Stimulated activated CD4-positive, alpha-beta T cell treated with anti-CD3 and anti-CD28 coated beads, TNF-alpha, amount 100 ng/mL, for 1 hour (primary cell): ENCODE measurements around the gene HOXA5.

Experiments used
- DNase-seq, 3 donors: peaks; one replicate each; pipeline ENCODE4 v3.0.0-alpha.2; 2020; ENCODE audit warnings: low read depth in 3 of 3, low spot score in 1 of 3

Gene HOXA5

GRCh38 chr7:27109466-27110185 is 33.9 kb downstream of the HOXA5 start:
- DNase-seq = no peak

DNA sequence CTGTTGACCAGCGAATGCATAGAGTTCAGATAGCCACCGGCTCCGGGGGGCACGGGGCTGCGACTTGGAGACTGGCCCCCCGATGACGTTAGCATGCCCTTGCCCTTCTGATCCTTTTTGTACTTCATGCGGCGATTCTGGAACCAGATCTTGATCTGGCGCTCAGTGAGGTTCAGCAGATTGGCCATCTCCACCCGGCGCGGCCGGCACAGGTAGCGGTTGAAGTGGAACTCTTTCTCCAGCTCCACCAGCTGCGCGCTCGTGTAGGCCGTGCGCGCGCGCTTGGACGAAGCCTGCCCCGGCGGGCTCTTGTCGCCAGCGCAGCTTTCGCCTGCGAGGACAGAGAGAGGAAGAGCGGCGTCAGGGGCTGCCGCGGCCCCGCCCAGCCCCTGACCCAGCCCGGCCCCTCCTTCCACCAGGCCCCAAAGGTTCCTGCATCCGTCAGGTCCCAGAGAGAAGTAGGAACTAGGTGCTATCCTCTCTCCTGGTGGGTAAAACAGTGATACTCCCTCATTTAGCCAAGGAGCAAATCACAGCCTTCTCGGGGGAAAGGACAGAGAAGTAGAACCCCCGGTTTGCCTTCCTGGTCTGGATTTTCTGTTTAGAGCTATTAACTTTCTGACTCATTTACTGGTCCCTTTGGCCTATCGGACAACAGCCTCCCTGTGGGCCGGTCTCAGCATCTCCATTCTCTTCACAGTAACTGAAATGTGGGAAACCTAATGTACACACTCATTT is 34.9 kb downstream of the HOXA5 start:
- no peak for DNase-seq

DNA sequence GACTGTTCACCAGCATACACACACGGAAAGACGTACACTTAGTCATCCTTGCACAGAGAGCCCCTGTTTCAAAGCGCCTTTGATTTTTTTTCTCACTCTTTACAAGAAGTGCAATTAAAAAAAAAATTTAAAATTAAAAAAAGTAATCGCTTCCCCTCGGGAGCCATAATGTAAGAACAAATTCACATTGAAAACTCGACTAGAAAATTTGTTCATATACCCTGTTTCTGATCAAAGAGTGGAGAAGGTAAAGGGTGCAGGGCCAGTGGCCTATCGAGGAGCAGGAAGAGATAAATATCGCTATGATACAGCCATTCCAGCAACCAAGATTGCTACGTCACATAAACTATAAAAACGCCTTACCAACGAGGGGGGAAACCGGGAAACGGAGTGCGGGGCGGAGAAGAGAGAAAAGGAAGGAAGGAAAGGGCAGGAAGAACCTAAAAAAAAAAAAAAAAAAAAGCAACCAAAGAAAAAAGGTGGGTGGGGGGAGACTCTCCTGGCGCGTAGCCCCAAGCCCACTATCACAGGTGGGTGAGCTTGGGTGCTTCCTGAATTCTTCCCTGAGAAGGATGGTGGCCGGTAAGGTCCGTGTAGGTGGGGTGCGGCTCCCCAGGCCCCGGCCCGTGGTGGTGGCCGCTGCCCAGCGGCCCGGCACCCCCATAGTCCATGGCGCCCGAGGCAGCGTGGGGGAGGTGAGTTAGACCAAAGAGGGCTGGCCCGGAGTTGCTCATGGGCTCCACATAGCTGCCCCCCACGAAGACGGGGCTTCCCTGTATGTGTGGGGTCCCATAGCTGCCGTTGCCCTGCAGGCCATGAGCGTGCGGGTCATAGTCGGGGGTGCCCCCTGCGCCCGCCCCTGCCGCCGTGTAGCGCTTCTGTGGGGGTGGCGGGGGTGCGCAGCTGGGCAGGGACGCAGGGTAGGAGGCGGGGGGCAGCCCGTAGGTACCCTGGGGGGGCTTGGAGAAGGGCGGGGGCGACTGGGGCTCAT is 35.8 kb downstream of the HOXA5 start:
- DNase-seq = no peak

- no peak for DNase-seq
These were observed 36.6 kb downstream of the HOXA5 start for GRCh38 chr7:27106901-27107240.

GRCh38 chr7:27106181-27106900 is 37.1 kb downstream of the HOXA5 start:
- no peak for DNase-seq

- no peak for DNase-seq
These were observed 38.0 kb downstream of the HOXA5 start for GRCh38 chr7:27105301-27106031.

GRCh38 chr7:27104341-27105058 is 39.0 kb downstream of the HOXA5 start:
- DNase-seq = no peak

DNA sequence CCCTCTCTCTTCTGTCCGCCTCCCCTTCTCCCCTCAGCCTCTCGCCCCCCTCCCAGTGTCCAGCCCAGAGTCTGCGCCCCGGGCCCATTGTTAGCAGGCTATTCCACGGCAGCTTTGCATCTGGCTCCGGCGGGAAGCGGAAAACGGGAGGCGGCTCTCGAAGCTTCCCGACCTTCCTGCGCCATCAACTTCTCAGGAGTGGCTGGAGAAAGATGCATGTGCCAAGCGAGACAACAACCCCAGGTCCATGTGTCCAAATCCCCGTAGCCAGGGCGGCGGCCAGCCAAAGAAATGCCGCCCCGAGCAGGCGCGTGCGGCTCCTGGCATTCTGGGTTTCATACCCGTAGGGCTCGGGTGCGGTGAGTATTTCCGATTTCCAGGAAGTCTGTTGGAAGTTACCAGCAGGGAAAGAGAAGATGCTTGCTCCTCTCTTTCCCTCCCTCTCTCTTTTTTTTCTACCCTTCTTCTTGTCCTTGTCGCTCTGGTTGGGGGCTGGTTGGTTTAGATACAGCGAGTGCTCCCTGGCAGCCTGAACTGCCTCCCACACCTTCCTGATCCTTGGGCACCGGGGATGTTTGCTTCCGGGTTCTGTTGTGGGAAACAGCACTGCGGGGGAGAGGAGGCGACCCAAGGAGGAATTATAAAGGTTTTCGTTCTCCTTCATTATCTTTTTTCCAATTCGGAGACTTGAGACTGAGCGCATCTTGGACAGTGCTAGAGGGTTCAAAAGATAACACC is 39.8 kb downstream of the HOXA5 start:
- DNase-seq = no peak

GRCh38 chr7:27102581-27103442 is 40.7 kb downstream of the HOXA5 start, which contains the start of gene HOXA2:
TSS of gene HOXA2 (minus strand) at chr7:27102683. CDS start at chr7:27102500, 183 bp downstream.
- no peak for DNase-seq

GRCh38 chr7:27101957-27102580 is 41.4 kb downstream of the HOXA5 start:
- no peak for DNase-seq

DNA sequence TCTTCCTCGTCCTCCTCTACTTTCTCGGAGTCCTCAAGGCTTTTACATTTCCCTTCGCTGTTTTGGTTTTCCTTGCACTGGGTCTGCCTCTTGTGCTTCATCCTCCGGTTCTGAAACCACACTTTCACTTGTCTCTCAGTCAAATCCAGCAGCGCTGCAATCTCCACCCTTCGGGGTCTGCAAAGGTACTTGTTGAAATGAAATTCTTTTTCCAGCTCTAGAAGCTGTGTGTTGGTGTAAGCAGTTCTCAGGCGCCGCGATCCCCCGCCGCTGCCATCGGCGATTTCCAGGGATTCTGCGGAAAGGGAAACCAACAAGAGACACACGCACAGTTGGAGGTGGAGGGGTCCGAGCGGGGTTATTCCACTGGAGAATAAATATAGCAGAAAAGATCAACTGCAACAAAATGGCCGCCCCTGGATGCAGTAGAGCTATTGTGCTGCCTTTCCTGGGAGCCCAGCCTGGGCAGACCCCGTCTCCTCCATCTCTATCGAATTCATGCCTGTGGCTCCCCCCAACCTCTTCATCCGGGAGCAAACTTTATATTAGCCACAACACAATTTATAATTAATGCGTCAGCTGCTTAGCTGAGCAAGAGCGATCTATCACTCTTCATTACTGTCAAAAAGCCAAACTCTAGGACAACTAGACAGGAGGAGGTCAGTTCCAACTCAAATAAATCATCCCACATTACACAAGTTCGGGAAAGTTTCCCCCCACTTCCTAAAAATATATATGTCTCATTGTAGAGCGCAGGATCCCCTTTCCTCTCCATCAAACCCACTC is 42.1 kb downstream of the HOXA5 start:
- no peak for DNase-seq

DNA sequence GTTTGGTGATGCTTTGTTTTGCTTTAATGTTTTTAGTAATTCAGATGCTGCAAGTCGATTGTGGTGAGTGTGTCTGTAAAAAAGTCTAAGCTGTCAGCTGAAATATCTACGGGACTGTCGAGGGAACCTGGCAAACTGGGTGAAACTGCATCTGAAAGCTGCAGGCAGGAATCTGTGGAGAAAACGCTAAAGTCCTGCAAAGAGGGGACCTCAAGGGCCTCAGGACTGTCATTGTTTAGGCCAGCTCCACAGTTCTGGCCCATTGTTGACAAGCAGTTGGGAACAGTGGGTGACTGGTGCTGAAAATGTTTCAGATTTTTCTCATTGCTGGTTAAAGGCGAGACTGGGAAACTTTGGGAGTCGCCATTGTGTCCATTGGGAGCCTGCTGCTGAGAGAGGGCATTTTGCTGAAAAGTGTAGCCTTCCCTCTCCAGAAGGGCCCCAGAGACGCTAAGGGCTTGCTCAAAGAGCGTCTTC is 42.7 kb downstream of the HOXA5 start:
- DNase-seq = no peak

DNA sequence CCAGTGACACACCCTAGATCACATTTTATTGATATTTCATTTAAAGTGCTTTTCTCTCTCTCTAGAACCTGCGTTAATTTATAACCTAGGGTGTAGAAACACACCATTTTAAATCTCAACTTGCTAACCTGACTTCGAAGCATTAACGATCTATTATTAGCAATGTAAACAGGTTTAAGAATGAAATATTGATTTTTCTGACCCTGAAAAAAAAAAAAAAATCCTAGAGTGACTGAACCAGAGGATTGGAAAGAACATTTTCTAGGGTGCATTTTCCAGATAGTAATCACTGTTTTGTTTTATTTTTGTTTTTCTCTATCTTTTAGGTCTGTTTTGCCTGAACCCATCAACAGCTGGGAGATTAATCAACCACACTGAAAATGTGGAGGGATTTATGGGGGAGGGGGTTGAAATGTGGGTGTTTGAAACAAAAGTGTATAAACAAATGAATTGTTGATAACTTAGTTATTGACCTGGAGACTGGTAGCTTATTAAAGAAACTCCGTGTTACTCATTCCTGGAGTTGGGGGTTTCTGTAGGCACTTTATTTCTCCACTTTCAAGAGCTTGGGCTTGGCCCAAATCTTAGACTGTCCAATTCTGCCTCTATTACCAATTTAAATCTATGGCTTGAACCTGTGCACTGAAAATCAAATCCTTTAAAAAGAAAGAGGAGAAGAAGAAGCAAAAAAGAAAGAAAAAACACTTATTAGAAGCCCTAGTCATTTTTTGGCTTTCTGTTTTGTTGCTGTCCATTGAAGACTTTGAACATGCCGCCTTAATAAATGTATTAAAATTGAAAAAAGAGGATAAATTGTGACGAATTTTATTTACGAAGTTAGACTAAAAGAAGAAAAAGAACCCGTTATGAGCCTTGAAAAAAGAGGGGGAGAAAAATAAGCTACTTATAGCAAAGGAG is 43.8 kb downstream of the HOXA5 start:
- no peak for DNase-seq

DNA sequence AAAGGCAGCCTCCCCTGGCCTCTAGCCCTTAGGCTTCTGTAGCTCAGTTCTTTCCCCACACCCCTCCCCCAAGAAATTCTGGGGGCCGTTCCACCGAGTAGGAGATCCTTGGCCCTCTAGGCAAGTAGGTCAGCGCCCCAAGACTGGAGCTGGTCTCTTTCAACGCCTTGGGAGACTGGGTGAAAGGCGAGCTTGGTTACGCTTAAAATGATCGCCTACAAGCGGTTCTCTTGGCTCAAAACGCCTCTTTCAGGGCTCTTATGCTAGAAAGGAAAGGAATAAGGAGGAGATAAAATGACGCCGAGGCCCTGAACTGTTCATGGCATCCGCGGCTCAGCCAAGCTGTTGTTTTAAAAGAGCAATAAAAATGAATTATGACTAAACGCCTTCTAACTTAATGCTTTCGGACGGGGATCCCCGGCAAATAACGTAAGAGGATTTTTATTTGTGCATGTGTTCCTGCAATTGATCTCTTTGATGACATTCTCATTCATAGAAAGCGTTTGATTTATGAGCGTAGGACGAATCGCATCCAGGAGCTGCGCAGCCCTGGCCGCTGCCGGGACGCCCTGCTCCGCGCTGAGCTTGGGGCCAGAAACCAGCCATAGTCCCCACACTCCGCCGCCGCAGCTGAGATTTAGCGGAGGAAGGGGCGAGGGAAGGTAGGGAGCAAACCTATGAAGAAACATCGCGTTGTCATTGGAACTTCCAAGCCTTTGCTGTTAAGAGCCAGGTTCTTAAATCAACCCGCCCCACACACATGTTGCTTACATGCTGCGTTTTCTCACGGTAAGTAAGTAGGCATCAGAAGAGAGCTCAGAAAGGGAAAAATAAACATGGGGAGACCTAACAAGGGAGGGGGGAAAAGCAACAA is 44.7 kb downstream of the HOXA5 start:
- no peak for DNase-seq
